Endothelial cell of umbilical vein (primary cell): ENCODE measurements around the gene PTCSC3. TPM values are rescaled to one million over a fixed set of nuclear protein-coding genes. Genes with fewer than 3 reads are reported as not detected.

Experiments
- BruUV-seq: library from RNA; stranded (reverse); fragments of 400-500 nt; replicated peaks from 2 replicates; lab custom pipeline; 2021; lab: Mats Ljungman, UMichigan
- CTCF ChIA-PET: fragments of 300-600, 350-600 bp; sonication (Branson Sonifier 250); formaldehyde crosslinking; loops from one replicate; lab custom pipeline; 2021; ENCODE audit warnings: antibody characterized with exemption, inconsistent platforms; lab: Charles Lee
- POLR2A ChIA-PET: fragments of 300-600, 350-600 bp; sonication (Branson Sonifier 250); formaldehyde crosslinking; loops from one replicate; lab custom pipeline; 2021; ENCODE audit warnings: antibody characterized with exemption, inconsistent platforms; lab: Charles Lee
- DNase-seq: peaks from one replicate; pipeline ENCODE4 v3.0.0-alpha.2; 2011; ENCODE audit warnings: low read depth, low spot score
- FAIRE-seq: peaks from 2 replicates; lab custom pipeline; 2011; peaks lifted over from hg19 to GRCh38; lab: Jason Lieb, UNC
- H2AFZ ChIP-seq: 2 replicates; pipeline ENCODE4 v1.6.0; 2012; ENCODE audit warnings: low read depth, low read length, control low read depth, inconsistent platforms
- H3K27ac ChIP-seq: 2 replicates; pipeline ENCODE4 v1.5.1; 2011; ENCODE audit warnings: low read depth, mild to moderate bottlenecking, control low read depth, low read length, moderate library complexity; ENCODE audit not compliant: insufficient read depth
- H3K27me3 ChIP-seq, 2 experiments: 2 replicates each; pipeline versions ENCODE4 v1.6.0 to v1.6.1; 2011; ENCODE audit warnings: low read length in 2 of 2, mixed read lengths in 1 of 2; ENCODE audit not compliant: control insufficient read depth in 2 of 2, insufficient read depth in 2 of 2
- H3K36me3 ChIP-seq, 2 experiments: 2 replicates in 1 of 2; 3 replicates in 1 of 2; pipeline ENCODE4 v1.5.1; 2011; ENCODE audit warnings: low read length in 2 of 2, mild to moderate bottlenecking in 1 of 2, moderate library complexity in 1 of 2; ENCODE audit not compliant: control insufficient read depth in 2 of 2, insufficient read depth in 2 of 2; ENCODE audit errors: extremely low read depth in 1 of 2
- H3K4me1 ChIP-seq: 3 replicates; pipeline ENCODE4 v1.5.1; 2011; ENCODE audit warnings: mild to moderate bottlenecking, low read length; ENCODE audit not compliant: control insufficient read depth, insufficient read depth; ENCODE audit errors: extremely low read depth
- H3K4me2 ChIP-seq: 2 replicates; pipeline ENCODE4 v1.6.1; 2011; ENCODE audit warnings: low read length, control low read depth, mixed read lengths; ENCODE audit not compliant: insufficient read depth
- H3K4me3 ChIP-seq, 3 experiments: fragments of 200-600 bp in 1 of 3; sonication (generic), shearing (Covaris generic) in 1 of 3; replicated peaks in 1 of 3; 2 replicates each; pipeline ENCODE4 v1.5.1; 2011 to 2016; ENCODE audit warnings: control low read depth in 3 of 3, low read length in 3 of 3, mild to moderate bottlenecking in 2 of 3, inconsistent platforms in 1 of 3, low read depth in 1 of 3, moderate library complexity in 1 of 3; ENCODE audit not compliant: insufficient read depth in 1 of 3
- H3K79me2 ChIP-seq: 2 replicates; pipeline ENCODE4 v1.6.0; 2012; ENCODE audit warnings: low read length, inconsistent platforms; ENCODE audit not compliant: control insufficient read depth, insufficient read depth
- H3K9ac ChIP-seq: replicated peaks from 2 replicates; pipeline ENCODE3; 2011; ENCODE audit warnings: low read length, control low read depth; ENCODE audit not compliant: insufficient read depth; ENCODE audit errors: extremely low read depth
- H3K9me1 ChIP-seq: replicated peaks from 3 replicates; pipeline ENCODE4 v1.6.0; 2011; ENCODE audit warnings: mild to moderate bottlenecking, low read length; ENCODE audit not compliant: control insufficient read depth, insufficient read depth; ENCODE audit errors: extremely low read depth
- H3K9me3 ChIP-seq: replicated peaks from 2 replicates; pipeline ENCODE4 v1.5.1; 2012; ENCODE audit warnings: low read length, inconsistent platforms; ENCODE audit not compliant: control insufficient read depth, insufficient read depth
- H4K20me1 ChIP-seq: replicated peaks from 2 replicates; pipeline ENCODE3; 2011; ENCODE audit warnings: mild to moderate bottlenecking, low read length; ENCODE audit not compliant: control insufficient read depth, insufficient read depth; ENCODE audit errors: extremely low read depth
- EZH2 ChIP-seq: IDR thresholded peaks from 2 replicates; pipeline ENCODE4 v1.6.1; 2012; ENCODE audit warnings: borderline replicate concordance, low read depth, mild to moderate bottlenecking, moderate library complexity, low read length, inconsistent platforms; ENCODE audit not compliant: severe bottlenecking
- FOS ChIP-seq: IDR thresholded peaks from 2 replicates; pipeline ENCODE4 v1.6.1; 2011; ENCODE audit warnings: mild to moderate bottlenecking, low read length, moderate library complexity, borderline replicate concordance; ENCODE audit not compliant: insufficient read depth
- GATA2 ChIP-seq: IDR thresholded peaks from 2 replicates; pipeline ENCODE4 v1.7.0; 2011; ENCODE audit warnings: low read depth, mild to moderate bottlenecking, moderate library complexity, mixed read lengths, low read length; ENCODE audit not compliant: insufficient read length, insufficient read depth
- JUN ChIP-seq: IDR thresholded peaks from 2 replicates; pipeline ENCODE4 v1.6.1; 2011; ENCODE audit warnings: borderline replicate concordance, low read depth; ENCODE audit not compliant: insufficient read length, insufficient read depth
- MYC ChIP-seq: IDR thresholded peaks from one replicate; pipeline ENCODE4 v1.6.1; 2011; ENCODE audit warnings: mild to moderate bottlenecking, low read depth, low read length
- POLR2A ChIP-seq: IDR thresholded peaks from 2 replicates; pipeline ENCODE4 v1.6.1; 2012; ENCODE audit warnings: low read depth, mild to moderate bottlenecking, control low read depth, low read length
- POLR2AphosphoS5 ChIP-seq: IDR thresholded peaks from 2 replicates; pipeline ENCODE4 v1.6.1; 2012; ENCODE audit warnings: low read depth, mild to moderate bottlenecking, control low read depth, low read length, moderate library complexity; ENCODE audit not compliant: insufficient read depth
- dilution Hi-C: fragments of 300-500 bp; cut with MboI; formaldehyde crosslinking; loops from one replicate; pipeline ENCODE4 v1.15.0; 2019; ENCODE audit warnings: low sequenced_read_pairs; ENCODE audit not compliant: extremely low pct_ligation_motif_present
- intact Hi-C: fragments of 100-400 bp; cut with micrococcal nuclease; formaldehyde crosslinking; loops from one replicate; pipeline ENCODE4 v1.10.0; 2022
- polyA plus RNA-seq, 4 experiments: library from polyadenylated mRNA; depleted of rRNA in 3 of 4; stranded (reverse) in 3 of 4; unstranded in 1 of 4; fragments of >200 nt; gene quantifications; 2 replicates each; pipeline versions ENCODE4 v1.2.1 to v1.2.3, GENCODE V29; 2011 to 2012; ENCODE audit warnings: missing spikeins in 1 of 4
- total RNA-seq: library from RNA; stranded (reverse); gene quantifications from 2 replicates; pipeline ENCODE4 v1.2.3, GENCODE V29; 2021
- TF ChIP-seq, protein P1 (sequence below), 2 donors: IDR thresholded peaks; 1 replicate in 1 of 2; 2 replicates in 1 of 2; pipeline ENCODE4 v1.5.1; 2011; ENCODE audit warnings: low read length in 2 of 2, mild to moderate bottlenecking in 2 of 2, moderate library complexity in 2 of 2, control low read depth in 1 of 2, inconsistent platforms in 1 of 2, low read depth in 1 of 2; ENCODE audit not compliant: insufficient read depth in 1 of 2; ENCODE audit errors: extremely low read depth in 1 of 2
- TF ChIP-seq, protein P2 (sequence below): IDR thresholded peaks from 2 replicates; pipeline ENCODE4 v1.6.1; 2011; ENCODE audit not compliant: insufficient read depth, insufficient read length

Gene PTCSC3
- total and polyA plus RNA-seq, 2 donors (not counting 3 experiments of a cell fraction or from before 2014, with no cell fraction given) = not detected

DNA sequence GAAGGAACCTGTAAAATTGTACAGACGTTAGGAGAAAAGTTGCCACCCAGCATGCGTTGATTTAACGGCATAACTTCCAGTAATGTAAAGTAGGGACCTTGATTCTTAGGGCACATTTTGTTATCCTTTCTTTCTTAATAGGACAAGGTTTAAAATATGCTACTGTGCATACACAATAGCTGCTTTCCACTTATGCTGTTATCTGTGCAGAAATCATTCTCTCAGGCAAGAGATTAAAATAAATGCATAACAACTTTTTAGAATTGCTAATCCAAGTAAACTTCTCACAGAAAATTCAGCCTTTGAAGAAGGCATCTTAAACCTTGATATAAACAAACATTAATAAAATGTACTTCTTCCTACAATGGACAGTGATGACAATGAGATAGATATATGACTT lies 16.0 kb upstream of the PTCSC3 start:
- Histone ChIP-seq H3K27me3 (no peaks in the 10 kb centered on the region), H3K9me1 (no peaks in the 10 kb centered on the region), H3K9ac (no peak overlapping the region), H3K9me3 (no peaks in the 10 kb centered on the region), H2AFZ (no peak overlapping the region), H4K20me1 (no peaks in the 10 kb centered on the region), H3K79me2 (no peaks in the 10 kb centered on the region), H3K27ac (no peak overlapping the region), H3K4me2 (no peak overlapping the region), H3K4me1 (no peaks in the 10 kb centered on the region), H3K4me3 (no peak overlapping the region), H3K36me3 (no peaks in the 10 kb centered on the region)
- TF ChIP-seq GATA2 = no peak
- no peak for TF ChIP-seq FOS
- TF ChIP-seq, protein P1, sequence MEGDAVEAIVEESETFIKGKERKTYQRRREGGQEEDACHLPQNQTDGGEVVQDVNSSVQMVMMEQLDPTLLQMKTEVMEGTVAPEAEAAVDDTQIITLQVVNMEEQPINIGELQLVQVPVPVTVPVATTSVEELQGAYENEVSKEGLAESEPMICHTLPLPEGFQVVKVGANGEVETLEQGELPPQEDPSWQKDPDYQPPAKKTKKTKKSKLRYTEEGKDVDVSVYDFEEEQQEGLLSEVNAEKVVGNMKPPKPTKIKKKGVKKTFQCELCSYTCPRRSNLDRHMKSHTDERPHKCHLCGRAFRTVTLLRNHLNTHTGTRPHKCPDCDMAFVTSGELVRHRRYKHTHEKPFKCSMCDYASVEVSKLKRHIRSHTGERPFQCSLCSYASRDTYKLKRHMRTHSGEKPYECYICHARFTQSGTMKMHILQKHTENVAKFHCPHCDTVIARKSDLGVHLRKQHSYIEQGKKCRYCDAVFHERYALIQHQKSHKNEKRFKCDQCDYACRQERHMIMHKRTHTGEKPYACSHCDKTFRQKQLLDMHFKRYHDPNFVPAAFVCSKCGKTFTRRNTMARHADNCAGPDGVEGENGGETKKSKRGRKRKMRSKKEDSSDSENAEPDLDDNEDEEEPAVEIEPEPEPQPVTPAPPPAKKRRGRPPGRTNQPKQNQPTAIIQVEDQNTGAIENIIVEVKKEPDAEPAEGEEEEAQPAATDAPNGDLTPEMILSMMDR (IDR thresholded peaks at IDR 0.05; ENCODE audit: extremely low read depth in 1 of 2, insufficient read depth in 1 of 2, low read depth in 1 of 2, low read length in 2 of 2) = no peak
- no peak for TF ChIP-seq POLR2AphosphoS5
- TF ChIP-seq POLR2A = no peak
- TF ChIP-seq EZH2 = no peak
- TF ChIP-seq, protein P2, sequence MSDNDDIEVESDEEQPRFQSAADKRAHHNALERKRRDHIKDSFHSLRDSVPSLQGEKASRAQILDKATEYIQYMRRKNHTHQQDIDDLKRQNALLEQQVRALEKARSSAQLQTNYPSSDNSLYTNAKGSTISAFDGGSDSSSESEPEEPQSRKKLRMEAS = no peak
- no peak for TF ChIP-seq JUN
- TF ChIP-seq MYC = no peak
- no peak for FAIRE-seq
- ChIA-PET CTCF (no interaction called here), POLR2A (no interaction called here)
- DNase-seq = no peak
- dilution Hi-C loops = no loop called here
- intact Hi-C loops = no loop called here
- BruUV-seq = no TSS peak
